ENCODE measurements around the gene TOMM40L. TPM values are rescaled to one million over a fixed set of nuclear protein-coding genes. Genes with fewer than 3 reads are reported as not detected.

The TOMM40L gene
- total RNA-seq, 1 donor from 2014 or later = 25.3 TPM

GRCh38 chr1:161190962-161191521 lies 34.8 kb upstream of the TOMM40L start:
- peaks cover 61% of the 10 kb centered on the region for H3K4me1 Mint-ChIP-seq (ENCODE audit: low read depth)
- intact Hi-C loops (cut with micrococcal nuclease) = no loop called here
- H3K9me3 Mint-ChIP-seq = no peaks in the 10 kb centered on the region
- H3K27me3 Mint-ChIP-seq (ENCODE audit: insufficient read depth) = no peaks in the 10 kb centered on the region
- H3K36me3 Mint-ChIP-seq (ENCODE audit: low read depth) = peaks cover 3% of the 10 kb centered on the region
- no peak overlapping the region for H3K27ac Mint-ChIP-seq
- no peak overlapping the region for H3K4me3 Mint-ChIP-seq
- no peak for DNase-seq (ENCODE audit: low spot score)

GRCh38 chr1:161191971-161192370 lies 33.9 kb upstream of the TOMM40L start:
- Mint-ChIP-seq H3K4me3 (no peak overlapping the region), H3K9me3 (no peaks in the 10 kb centered on the region), H3K4me1 (ENCODE audit: low read depth) (peaks cover 54% of the 10 kb centered on the region), H3K27ac (no peak overlapping the region), H3K36me3 (ENCODE audit: low read depth) (peaks cover 3% of the 10 kb centered on the region), H3K27me3 (ENCODE audit: insufficient read depth) (no peaks in the 10 kb centered on the region)
- DNase-seq (ENCODE audit: low spot score) = no peak
- intact Hi-C loops (cut with micrococcal nuclease) = loop anchor here (1.0 kb wide), 5 partner anchors 10 to 190 kb away; partner anchors contain the start of genes B4GALT3 and NDUFS2

GRCh38 chr1:161192476-161193465 lies 33.1 kb upstream of the TOMM40L start:
- no peaks in the 10 kb centered on the region for H3K27me3 Mint-ChIP-seq (ENCODE audit: insufficient read depth)
- H3K27ac Mint-ChIP-seq = peak overlapping the region; percentile 67
- H3K36me3 Mint-ChIP-seq (ENCODE audit: low read depth) = no peaks in the 10 kb centered on the region
- H3K4me1 Mint-ChIP-seq (ENCODE audit: low read depth) = peaks cover 53% of the 10 kb centered on the region
- intact Hi-C loops (cut with micrococcal nuclease) = loop anchor here (1.0 kb wide), 5 partner anchors 10 to 190 kb away; partner anchors contain the start of genes B4GALT3 and NDUFS2
- no peak overlapping the region for H3K4me3 Mint-ChIP-seq
- DNase-seq (ENCODE audit: low spot score) = peak; percentile 63
- H3K9me3 Mint-ChIP-seq = no peaks in the 10 kb centered on the region

GRCh38 chr1:161193561-161194235 lies 32.2 kb upstream of the TOMM40L start:
- no peaks in the 10 kb centered on the region for H3K27me3 Mint-ChIP-seq (ENCODE audit: insufficient read depth)
- H3K4me1 Mint-ChIP-seq (ENCODE audit: low read depth) = peaks cover 48% of the 10 kb centered on the region
- H3K36me3 Mint-ChIP-seq (ENCODE audit: low read depth) = no peaks in the 10 kb centered on the region
- H3K4me3 Mint-ChIP-seq = no peak overlapping the region
- H3K27ac Mint-ChIP-seq = no peak overlapping the region
- no peak for DNase-seq (ENCODE audit: low spot score)
- intact Hi-C loops (cut with micrococcal nuclease) = no loop called here
- no peaks in the 10 kb centered on the region for H3K9me3 Mint-ChIP-seq

GRCh38 chr1:161195171-161195570 lies 30.7 kb upstream of the TOMM40L start:
- Mint-ChIP-seq H3K27ac (peak overlapping the region; percentile 11), H3K4me3 (no peak overlapping the region), H3K4me1 (ENCODE audit: low read depth) (peaks cover 51% of the 10 kb centered on the region), H3K27me3 (ENCODE audit: insufficient read depth) (no peaks in the 10 kb centered on the region), H3K9me3 (no peaks in the 10 kb centered on the region), H3K36me3 (ENCODE audit: low read depth) (no peaks in the 10 kb centered on the region)
- intact Hi-C loops (cut with micrococcal nuclease) = no loop called here
- DNase-seq (ENCODE audit: low spot score) = no peak

- Mint-ChIP-seq H3K27ac (no peak overlapping the region), H3K4me3 (no peak overlapping the region), H3K27me3 (ENCODE audit: insufficient read depth) (no peaks in the 10 kb centered on the region), H3K4me1 (ENCODE audit: low read depth) (peaks cover 61% of the 10 kb centered on the region), H3K36me3 (ENCODE audit: low read depth) (no peaks in the 10 kb centered on the region), H3K9me3 (no peaks in the 10 kb centered on the region)
- DNase-seq (ENCODE audit: low spot score) = no peak
- intact Hi-C loops (cut with micrococcal nuclease) = no loop called here
Observed at GRCh38 chr1:161196111-161196510, 29.7 kb upstream of the TOMM40L start.

GRCh38 chr1:161196521-161197451 lies 29.1 kb upstream of the TOMM40L start:
- intact Hi-C loops (cut with micrococcal nuclease) = no loop called here
- H3K4me3 Mint-ChIP-seq = no peak overlapping the region
- H3K27ac Mint-ChIP-seq = peak overlapping the region; percentile 54
- no peaks in the 10 kb centered on the region for H3K36me3 Mint-ChIP-seq (ENCODE audit: low read depth)
- no peaks in the 10 kb centered on the region for H3K27me3 Mint-ChIP-seq (ENCODE audit: insufficient read depth)
- peaks cover 64% of the 10 kb centered on the region for H3K4me1 Mint-ChIP-seq (ENCODE audit: low read depth)
- no peaks in the 10 kb centered on the region for H3K9me3 Mint-ChIP-seq
- no peak for DNase-seq (ENCODE audit: low spot score)

GRCh38 chr1:161197560-161198193 lies 28.2 kb upstream of the TOMM40L start:
- H3K27ac Mint-ChIP-seq = no peak overlapping the region
- H3K4me1 Mint-ChIP-seq (ENCODE audit: low read depth) = peaks cover 59% of the 10 kb centered on the region
- DNase-seq (ENCODE audit: low spot score) = no peak
- no peaks in the 10 kb centered on the region for H3K27me3 Mint-ChIP-seq (ENCODE audit: insufficient read depth)
- H3K4me3 Mint-ChIP-seq = no peak overlapping the region
- no peaks in the 10 kb centered on the region for H3K9me3 Mint-ChIP-seq
- H3K36me3 Mint-ChIP-seq (ENCODE audit: low read depth) = peaks cover 3% of the 10 kb centered on the region
- intact Hi-C loops (cut with micrococcal nuclease) = no loop called here

- peaks cover 59% of the 10 kb centered on the region for H3K4me1 Mint-ChIP-seq (ENCODE audit: low read depth)
- no peaks in the 10 kb centered on the region for H3K27me3 Mint-ChIP-seq (ENCODE audit: insufficient read depth)
- no peak overlapping the region for H3K4me3 Mint-ChIP-seq
- no peaks in the 10 kb centered on the region for H3K9me3 Mint-ChIP-seq
- no peak for DNase-seq (ENCODE audit: low spot score)
- no peak overlapping the region for H3K27ac Mint-ChIP-seq
- H3K36me3 Mint-ChIP-seq (ENCODE audit: low read depth) = peaks cover 5% of the 10 kb centered on the region
- intact Hi-C loops (cut with micrococcal nuclease) = no loop called here
Observed at GRCh38 chr1:161198194-161198896, 27.5 kb upstream of the TOMM40L start.

- H3K27ac Mint-ChIP-seq = peak within 1 kb of the TSS; percentile 97
- no peak within 1 kb of the TSS for H3K4me3 Mint-ChIP-seq
- no peaks in the 10 kb centered on the region for H3K27me3 Mint-ChIP-seq (ENCODE audit: insufficient read depth)
- intact Hi-C loops (cut with micrococcal nuclease) = no loop called here
- no peaks in the 10 kb centered on the region for H3K9me3 Mint-ChIP-seq
- DNase-seq (ENCODE audit: low spot score) = no peak
- peaks cover 5% of the 10 kb centered on the region for H3K36me3 Mint-ChIP-seq (ENCODE audit: low read depth)
- H3K4me1 Mint-ChIP-seq (ENCODE audit: low read depth) = peaks cover 65% of the 10 kb centered on the region
Observed at GRCh38 chr1:161198897-161199431, 26.9 kb upstream of the TOMM40L start, which contains the start of gene ADAMTS4. ADAMTS4 (minus strand) TSS chr1:161199054; CDS start chr1:161198627, 427 bp downstream.

- H3K4me1 Mint-ChIP-seq (ENCODE audit: low read depth) = peaks cover 70% of the 10 kb centered on the region
- intact Hi-C loops (cut with micrococcal nuclease) = no loop called here
- H3K4me3 Mint-ChIP-seq = no peak overlapping the region
- no peak for DNase-seq (ENCODE audit: low spot score)
- H3K9me3 Mint-ChIP-seq = no peaks in the 10 kb centered on the region
- H3K27me3 Mint-ChIP-seq (ENCODE audit: insufficient read depth) = no peaks in the 10 kb centered on the region
- H3K36me3 Mint-ChIP-seq (ENCODE audit: low read depth) = peaks cover 11% of the 10 kb centered on the region
- H3K27ac Mint-ChIP-seq = peak overlapping the region; percentile 97
Observed at GRCh38 chr1:161199506-161200139, 26.2 kb upstream of the TOMM40L start.
